SU-DHL-6 (cell line): ENCODE measurements around the gene DIPK1A.
A peak's percentile ranks its signal among the peaks of the same experiment; 100 is the strongest.
"Not testable (repeated sequence)": the region's sequence is repeated elsewhere in the genome, so short reads cannot be mapped to it uniquely, and the experiment has no call there.

Experiments
- H2AFZ ChIP-seq: fragments of 200-600 bp; sonication (generic); 2 replicates; pipeline ENCODE4 v1.6.1; 2014; ENCODE audit warnings: low read depth, mild to moderate bottlenecking, moderate library complexity, mixed read lengths, antibody characterized with exemption, low read length; ENCODE audit not compliant: severe bottlenecking
- H3F3A ChIP-seq: fragments of 200-600 bp; shearing (Covaris generic); 2 replicates; pipeline ENCODE4 v1.6.0; 2016; ENCODE audit warnings: antibody characterized with exemption, mild to moderate bottlenecking; ENCODE audit not compliant: insufficient read depth
- H3K27ac ChIP-seq: fragments of 200-600 bp; sonication (generic); 2 replicates; pipeline ENCODE4 v1.5.1; 2016; ENCODE audit warnings: low read depth, mild to moderate bottlenecking, low read length, moderate library complexity, mixed read lengths
- H3K27me3 ChIP-seq: fragments of 200-600 bp; sonication (generic), shearing (Covaris generic); 2 replicates; pipeline ENCODE4 v1.6.0; 2014; ENCODE audit warnings: mild to moderate bottlenecking, low read length
- H3K36me3 ChIP-seq: fragments of 200-600 bp; sonication (generic); 2 replicates; pipeline ENCODE4 v1.6.1; 2014; ENCODE audit warnings: mild to moderate bottlenecking, low read length, mixed read lengths
- H3K4me2 ChIP-seq: fragments of 300-600, 200-600 bp; shearing (Covaris generic), sonication (generic); 2 replicates; pipeline ENCODE4 v1.6.0; 2014; ENCODE audit warnings: low read length, low read depth, mild to moderate bottlenecking; ENCODE audit not compliant: poor library complexity, severe bottlenecking
- H3K4me3 ChIP-seq: fragments of 200-600 bp; sonication (generic); 2 replicates; pipeline ENCODE4 v1.5.1; 2014; ENCODE audit warnings: antibody characterized with exemption, low read length, mild to moderate bottlenecking, mixed read lengths; ENCODE audit not compliant: insufficient read depth, poor library complexity, severe bottlenecking
- H3K79me2 ChIP-seq: fragments of 200-600 bp; sonication (generic); 2 replicates; pipeline ENCODE4 v1.6.1; 2014; ENCODE audit warnings: mild to moderate bottlenecking, low read length, moderate library complexity; ENCODE audit not compliant: insufficient read depth
- H3K9ac ChIP-seq: fragments of 200-600 bp; sonication (generic); 2 replicates; pipeline ENCODE4 v1.7.0; 2014; ENCODE audit warnings: mild to moderate bottlenecking, low read length
- H3K9me2 ChIP-seq: fragments of 200-600 bp; sonication (generic); replicated peaks from 2 replicates; pipeline ENCODE4 v1.6.1; 2014; ENCODE audit warnings: low read length; ENCODE audit not compliant: insufficient read depth
- H3K9me3 ChIP-seq: fragments of 200-600 bp; sonication (generic); 2 replicates; pipeline ENCODE4 v1.6.1; 2014; ENCODE audit warnings: low read length, mixed read lengths; ENCODE audit not compliant: insufficient read depth
- H4K20me1 ChIP-seq: fragments of 200-600 bp; sonication (generic); 2 replicates; pipeline ENCODE4 v1.6.1; 2014; ENCODE audit warnings: low read depth, mild to moderate bottlenecking, antibody characterized with exemption, low read length, moderate library complexity, mixed read lengths
- EZH2phosphoT487 ChIP-seq: fragments of 200-600 bp; sonication (generic), shearing (Covaris generic); conservative IDR thresholded peaks from 2 replicates; pipeline ENCODE4 v1.6.1; 2018; ENCODE audit warnings: mild to moderate bottlenecking, antibody characterized with exemption, low read length, moderate library complexity, mixed read lengths
- TF ChIP-seq, protein P1 (sequence below): fragments of 200-600 bp; sonication (generic); IDR thresholded peaks from one replicate; pipeline ENCODE4 v1.5.1; 2017; ENCODE audit warnings: antibody characterized with exemption, mild to moderate bottlenecking, low read length, moderate library complexity; ENCODE audit not compliant: insufficient read depth, poor library complexity, severe bottlenecking

The DIPK1A gene

DNA sequence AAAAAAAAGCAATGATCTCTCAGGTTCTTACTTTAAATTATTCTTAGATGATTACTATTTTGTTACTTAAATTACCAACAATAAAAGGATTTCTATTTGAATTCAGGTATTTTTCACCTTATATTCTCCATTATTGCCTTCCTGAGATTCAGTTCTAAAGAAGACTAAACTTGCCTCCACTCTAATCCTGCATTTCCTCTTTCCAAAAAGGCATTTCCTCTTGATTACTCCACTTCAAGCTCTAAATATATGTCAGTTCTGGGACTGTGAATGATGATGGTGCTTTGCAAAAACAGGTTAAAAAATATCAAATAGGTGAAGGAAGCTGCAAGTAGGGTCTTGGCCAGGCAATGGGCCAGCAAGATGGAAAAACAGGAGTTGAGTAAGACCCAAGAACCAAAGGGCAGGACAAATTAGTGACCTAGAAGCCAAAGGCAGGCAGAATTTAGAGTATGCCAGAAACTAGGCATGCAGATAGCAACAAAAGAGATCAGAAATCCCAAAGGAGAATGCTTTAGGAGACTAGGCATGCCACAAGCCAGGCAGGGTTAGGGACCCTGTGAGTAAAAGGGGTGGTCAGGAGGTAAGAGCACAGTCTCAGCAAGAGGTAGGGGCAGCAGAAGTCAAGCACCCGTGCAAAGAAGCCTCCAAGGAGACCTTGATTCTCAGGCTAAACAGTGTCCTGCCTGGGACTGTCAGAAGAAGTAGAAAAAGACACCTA lies 11.3 kb upstream of the DIPK1A start:
- Histone ChIP-seq H3F3A (peaks cover 59% of the 10 kb centered on the region), H2AFZ (no peak overlapping the region)

DNA sequence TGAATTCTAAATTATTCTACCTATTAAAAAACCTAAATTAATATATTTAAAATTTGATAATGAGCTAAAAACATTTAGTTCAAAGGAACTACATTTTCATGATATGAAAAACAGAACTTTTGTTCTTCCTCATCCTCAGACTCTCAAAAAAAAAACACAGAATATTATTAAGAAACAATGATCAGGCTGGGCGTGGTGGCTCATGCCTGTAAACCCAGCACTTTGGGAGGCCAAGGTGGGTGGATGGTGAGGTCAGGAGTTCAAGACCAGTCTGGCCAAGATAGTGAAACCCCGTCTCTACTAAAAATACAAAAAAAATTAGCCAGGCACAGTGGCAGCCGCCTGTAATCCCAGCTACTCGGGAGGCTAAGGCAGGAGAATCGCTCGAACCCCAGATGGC lies 10.7 kb upstream of the DIPK1A start:
- H3K27ac ChIP-seq, H3K9me3 ChIP-seq, H2AFZ ChIP-seq, H3K9me2 ChIP-seq, H3K4me2 ChIP-seq, H4K20me1 ChIP-seq, H3K36me3 ChIP-seq, H3K27me3 ChIP-seq, H3K79me2 ChIP-seq, H3K4me3 ChIP-seq, H3K9ac ChIP-seq: not testable (repeated sequence)
- peaks cover 55% of the 10 kb centered on the region for H3F3A ChIP-seq

More for the DNA sequence above, 11.3 kb upstream of the DIPK1A start:
- Histone ChIP-seq H3K4me3 (no peak overlapping the region), H3K36me3 (no peaks in the 10 kb centered on the region), H4K20me1 (no peaks in the 10 kb centered on the region), H3K4me2 (peak overlapping the region; percentile 35), H3K9me3 (no peaks in the 10 kb centered on the region), H3K27me3 (no peaks in the 10 kb centered on the region), H3K79me2 (no peaks in the 10 kb centered on the region), H3K27ac (no peak overlapping the region), H3K9me2 (no peaks in the 10 kb centered on the region), H3K9ac (peak overlapping the region; percentile 5; the same call in 1 of the 2 replicates)
- TF ChIP-seq, protein P1, sequence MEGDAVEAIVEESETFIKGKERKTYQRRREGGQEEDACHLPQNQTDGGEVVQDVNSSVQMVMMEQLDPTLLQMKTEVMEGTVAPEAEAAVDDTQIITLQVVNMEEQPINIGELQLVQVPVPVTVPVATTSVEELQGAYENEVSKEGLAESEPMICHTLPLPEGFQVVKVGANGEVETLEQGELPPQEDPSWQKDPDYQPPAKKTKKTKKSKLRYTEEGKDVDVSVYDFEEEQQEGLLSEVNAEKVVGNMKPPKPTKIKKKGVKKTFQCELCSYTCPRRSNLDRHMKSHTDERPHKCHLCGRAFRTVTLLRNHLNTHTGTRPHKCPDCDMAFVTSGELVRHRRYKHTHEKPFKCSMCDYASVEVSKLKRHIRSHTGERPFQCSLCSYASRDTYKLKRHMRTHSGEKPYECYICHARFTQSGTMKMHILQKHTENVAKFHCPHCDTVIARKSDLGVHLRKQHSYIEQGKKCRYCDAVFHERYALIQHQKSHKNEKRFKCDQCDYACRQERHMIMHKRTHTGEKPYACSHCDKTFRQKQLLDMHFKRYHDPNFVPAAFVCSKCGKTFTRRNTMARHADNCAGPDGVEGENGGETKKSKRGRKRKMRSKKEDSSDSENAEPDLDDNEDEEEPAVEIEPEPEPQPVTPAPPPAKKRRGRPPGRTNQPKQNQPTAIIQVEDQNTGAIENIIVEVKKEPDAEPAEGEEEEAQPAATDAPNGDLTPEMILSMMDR = no peak
- TF ChIP-seq EZH2phosphoT487 = no peak

DNA sequence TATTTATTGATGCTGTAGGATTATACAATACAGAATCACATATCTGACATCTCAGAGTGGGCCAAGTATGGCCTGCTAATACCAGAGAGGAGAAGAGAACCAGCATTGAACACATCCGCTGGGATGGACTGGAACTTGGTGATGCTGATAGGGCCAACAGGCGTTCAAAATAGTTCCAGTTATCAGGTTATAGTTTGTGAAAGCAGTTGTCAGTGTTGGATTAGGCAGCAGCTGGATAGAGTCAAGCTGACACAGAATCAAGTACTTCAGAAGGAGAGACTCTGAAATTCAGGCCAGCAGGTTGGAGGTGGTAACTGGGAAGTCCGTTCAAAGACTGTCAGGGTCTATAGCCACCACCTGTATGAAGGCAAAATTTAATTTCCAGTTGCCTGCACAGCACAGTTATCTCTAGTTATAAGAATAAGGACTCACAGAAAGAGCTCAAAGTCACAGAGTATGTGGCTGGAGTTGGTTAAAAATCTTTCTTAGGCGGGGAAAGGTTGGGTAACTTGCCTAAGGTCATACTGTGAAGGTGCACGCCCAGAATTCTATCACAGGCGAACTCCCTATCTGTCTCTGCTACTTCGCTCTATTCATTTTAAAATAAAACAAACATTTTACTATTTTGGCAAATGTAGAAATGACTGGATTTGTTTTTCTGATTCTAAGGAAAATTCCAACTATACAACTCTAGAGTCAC lies 9.9 kb upstream of the DIPK1A start:
- Histone ChIP-seq H3K27ac (no peak overlapping the region), H3K4me2 (no peak overlapping the region)

More for the DNA sequence above, 9.9 kb upstream of the DIPK1A start:
- Histone ChIP-seq H3K4me3 (no peak overlapping the region), H4K20me1 (no peaks in the 10 kb centered on the region), H3K36me3 (no peaks in the 10 kb centered on the region), H3F3A (peaks cover 54% of the 10 kb centered on the region), H2AFZ (no peak overlapping the region), H3K27me3 (no peaks in the 10 kb centered on the region), H3K9me2 (no peaks in the 10 kb centered on the region), H3K79me2 (no peaks in the 10 kb centered on the region), H3K9me3 (no peaks in the 10 kb centered on the region), H3K9ac (no peak overlapping the region)
- TF ChIP-seq, protein P1 = no peak
- TF ChIP-seq EZH2phosphoT487 = no peak
